NCI-H2227 treated with DMSO at 0.1 percent for 48 hours (cell line): ENCODE measurements around the gene CEP83.
"Not testable (repeated sequence)": the region's sequence is repeated elsewhere in the genome, so short reads cannot be mapped to it uniquely, and the experiment has no call there.

Experiments
- DNase-seq: peaks from one replicate; lab custom pipeline; 2025; lab: John Stamatoyannopoulos, UW

CEP83 gene

GRCh38 chr12:94430304-94430703 is 29.4 kb downstream of the CEP83 start:
- DNase-seq, result no peak

GRCh38 chr12:94429633-94430032 is 30.0 kb downstream of the CEP83 start:
- no peak for DNase-seq

DNA sequence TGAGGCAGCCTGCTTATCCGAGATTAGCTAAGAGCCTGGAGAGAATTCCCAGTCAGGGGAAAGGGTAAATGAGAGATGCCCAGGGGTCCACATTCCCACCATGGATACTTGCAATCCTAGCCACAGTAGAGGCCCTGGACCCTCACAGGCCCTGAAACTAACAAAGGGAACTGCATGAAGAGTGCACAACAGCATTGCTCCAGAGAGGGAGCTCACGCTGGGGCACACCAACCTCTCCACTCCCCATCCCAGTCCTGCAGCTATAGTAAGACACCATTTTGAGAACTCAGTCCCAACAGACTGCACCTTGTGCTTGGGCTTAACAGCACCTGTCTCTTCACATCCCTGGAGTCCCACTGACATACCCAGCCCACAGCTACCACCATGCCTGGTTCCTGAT is 30.5 kb downstream of the CEP83 start:
- DNase-seq, result no peak

- no peak for DNase-seq
Observed at GRCh38 chr12:94427501-94428381, 31.9 kb downstream of the CEP83 start.

DNA sequence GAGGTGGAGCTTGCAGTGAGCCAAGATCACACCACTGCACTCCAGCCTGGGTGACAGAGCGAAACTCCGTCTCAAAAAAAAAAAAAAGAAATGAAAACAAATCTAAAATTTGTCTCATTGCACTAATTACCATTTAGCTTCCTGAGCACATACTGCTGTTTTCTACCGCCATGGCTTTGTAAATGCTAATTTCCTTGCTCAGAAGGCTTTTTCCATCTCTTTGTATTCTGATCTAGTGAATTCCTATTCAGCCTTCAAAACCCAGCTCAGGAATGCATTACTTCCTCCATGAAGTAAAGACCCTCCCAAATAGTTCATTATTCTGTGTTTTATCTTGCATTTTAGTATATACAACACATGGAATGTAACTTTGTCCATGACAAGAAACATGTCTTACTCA is 33.6 kb downstream of the CEP83 start:
- DNase-seq, result no peak

DNA sequence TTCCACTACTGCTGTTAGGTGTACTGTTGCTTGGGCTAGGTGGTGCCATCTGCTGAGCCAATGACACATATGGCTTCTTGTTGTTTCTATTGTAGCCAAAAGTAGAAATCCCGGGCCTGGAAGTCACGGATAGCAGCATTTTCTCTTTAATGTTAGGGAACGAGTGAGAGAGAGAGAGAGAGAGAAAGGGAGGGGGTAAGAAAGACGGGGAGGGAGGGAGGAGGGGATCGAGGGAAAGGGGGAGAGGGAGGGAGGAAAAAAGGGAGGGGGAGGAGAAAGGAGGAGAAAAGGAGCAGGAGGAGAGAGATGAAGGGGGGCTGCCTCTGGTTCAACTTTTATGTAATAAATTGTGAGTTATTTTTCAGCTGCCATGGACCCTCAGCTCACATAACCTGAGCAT is 34.8 kb downstream of the CEP83 start:
- not testable (repeated sequence) for DNase-seq

GRCh38 chr12:94421868-94422740 is 37.6 kb downstream of the CEP83 start:
- no peak for DNase-seq

DNA sequence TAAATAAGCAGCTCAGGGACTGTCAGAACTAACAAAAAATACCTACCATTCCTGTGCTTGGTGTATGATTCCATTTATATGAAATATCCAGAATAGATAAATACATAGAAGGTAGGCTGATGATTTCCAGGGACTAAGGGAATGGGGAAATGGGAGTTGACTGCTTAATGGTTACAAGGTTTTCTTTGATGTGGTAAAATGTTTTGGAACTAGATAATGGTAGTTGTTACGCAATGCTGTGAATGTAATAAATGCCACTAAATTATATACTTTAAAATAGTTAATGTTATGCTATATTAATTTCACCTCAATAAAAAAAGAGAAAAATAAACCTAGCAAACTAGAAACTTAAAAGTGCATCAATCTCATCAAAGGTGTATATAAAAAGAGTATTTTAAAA is 41.1 kb downstream of the CEP83 start:
- DNase-seq, result no peak

DNA sequence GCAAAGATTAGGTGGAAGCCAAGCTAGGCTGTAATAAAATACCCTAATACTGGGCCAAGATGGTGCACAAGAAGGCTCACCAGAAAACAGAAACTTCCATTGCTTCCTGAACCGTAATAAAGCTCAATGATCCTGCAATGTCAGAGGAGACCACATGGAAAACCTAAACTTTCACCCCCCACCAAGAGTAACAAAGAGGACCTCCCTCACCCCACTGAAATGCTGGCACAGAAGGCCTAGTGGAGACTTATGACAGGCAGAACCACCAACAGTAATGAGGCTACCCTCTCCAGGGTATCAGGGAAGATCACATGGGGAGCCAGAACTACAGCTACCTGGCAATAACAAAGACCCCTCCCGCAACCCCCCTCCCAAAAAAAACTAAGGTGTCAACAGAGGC is 43.1 kb downstream of the CEP83 start:
- DNase-seq, result no peak

DNA sequence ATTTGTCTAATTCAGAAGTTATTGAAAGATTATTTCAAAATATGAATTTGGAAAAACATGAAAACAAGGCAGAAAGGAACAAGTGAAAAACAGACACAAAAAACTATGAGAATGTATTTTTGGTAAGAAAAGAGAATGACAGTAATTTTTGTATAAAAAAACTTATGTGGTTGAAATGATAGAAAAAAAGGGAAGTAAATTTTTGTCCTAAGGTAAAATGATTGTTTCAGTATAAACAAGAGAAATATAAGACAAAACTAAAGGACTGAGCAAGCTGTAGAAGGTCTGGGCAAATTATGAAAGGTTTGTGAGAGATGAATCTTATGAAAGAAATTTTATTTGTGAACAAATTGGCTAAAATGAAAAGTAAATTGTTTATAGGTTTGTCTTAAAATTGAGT is 44.6 kb downstream of the CEP83 start:
- no peak for DNase-seq

GRCh38 chr12:94405413-94406116 is 54.1 kb downstream of the CEP83 start:
- no peak for DNase-seq

DNA sequence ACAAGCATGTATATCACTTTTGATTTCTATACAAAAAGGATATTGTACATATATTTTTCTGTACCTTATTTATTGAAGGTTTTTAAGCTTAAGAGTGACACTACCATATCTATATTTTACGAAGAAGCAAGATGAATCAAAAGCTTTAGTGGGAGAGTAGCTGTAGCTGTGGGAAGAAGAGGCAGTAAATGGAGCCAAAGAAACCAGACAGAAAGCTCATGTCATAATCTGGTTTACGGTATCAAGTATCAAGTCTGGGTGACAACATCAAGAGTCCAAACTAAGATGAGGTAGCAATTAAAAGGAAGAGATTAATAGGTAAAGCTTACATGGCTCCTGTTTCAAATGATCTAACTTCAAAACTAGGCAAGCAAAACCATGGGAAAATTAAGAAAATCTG is 54.8 kb downstream of the CEP83 start:
- DNase-seq, result no peak

- no peak for DNase-seq
Observed at GRCh38 chr12:94401326-94401725, 58.3 kb downstream of the CEP83 start.

GRCh38 chr12:94398685-94399084 is 61.0 kb downstream of the CEP83 start:
- not testable (repeated sequence) for DNase-seq

DNA sequence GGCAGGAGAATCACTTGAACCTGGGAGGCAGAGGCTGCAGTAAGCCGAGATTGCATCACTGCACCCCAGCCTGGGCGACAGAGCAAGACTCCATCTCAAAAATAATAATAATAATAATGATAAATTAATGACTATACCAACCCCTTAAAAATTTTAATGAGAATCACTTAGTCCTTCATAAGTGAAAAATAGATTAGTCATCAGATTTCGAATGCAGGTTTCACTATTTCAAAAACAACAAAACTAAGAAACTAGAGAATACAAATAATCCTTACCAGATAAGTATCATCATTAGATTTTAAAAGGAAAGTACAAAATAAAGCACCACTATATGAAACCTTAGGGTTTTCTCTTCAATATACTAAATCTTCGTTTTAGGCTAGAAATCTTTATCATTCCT is 62.3 kb downstream of the CEP83 start:
- no peak for DNase-seq

DNA sequence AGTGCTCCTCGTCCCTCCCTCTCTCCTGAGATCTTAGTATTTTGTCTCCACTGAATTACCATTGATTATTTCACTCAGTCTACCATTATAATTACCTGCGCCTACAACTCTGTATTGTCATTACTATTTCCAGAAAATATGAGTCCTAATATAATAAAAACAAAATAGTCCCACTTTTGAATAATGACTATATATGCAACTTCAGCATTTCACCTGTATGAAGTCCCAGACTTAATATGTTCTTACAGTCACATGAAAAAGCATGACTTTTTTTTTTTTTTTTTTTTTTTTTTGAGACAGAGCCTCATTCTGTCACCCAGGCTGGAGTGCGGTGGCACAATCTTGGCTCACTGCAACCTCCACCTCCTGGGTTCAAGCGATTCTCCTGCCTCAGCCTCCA is 63.7 kb downstream of the CEP83 start:
- DNase-seq, result not testable (repeated sequence)

GRCh38 chr12:94390130-94390485 is 69.6 kb downstream of the CEP83 start:
- DNase-seq, result no peak

DNA sequence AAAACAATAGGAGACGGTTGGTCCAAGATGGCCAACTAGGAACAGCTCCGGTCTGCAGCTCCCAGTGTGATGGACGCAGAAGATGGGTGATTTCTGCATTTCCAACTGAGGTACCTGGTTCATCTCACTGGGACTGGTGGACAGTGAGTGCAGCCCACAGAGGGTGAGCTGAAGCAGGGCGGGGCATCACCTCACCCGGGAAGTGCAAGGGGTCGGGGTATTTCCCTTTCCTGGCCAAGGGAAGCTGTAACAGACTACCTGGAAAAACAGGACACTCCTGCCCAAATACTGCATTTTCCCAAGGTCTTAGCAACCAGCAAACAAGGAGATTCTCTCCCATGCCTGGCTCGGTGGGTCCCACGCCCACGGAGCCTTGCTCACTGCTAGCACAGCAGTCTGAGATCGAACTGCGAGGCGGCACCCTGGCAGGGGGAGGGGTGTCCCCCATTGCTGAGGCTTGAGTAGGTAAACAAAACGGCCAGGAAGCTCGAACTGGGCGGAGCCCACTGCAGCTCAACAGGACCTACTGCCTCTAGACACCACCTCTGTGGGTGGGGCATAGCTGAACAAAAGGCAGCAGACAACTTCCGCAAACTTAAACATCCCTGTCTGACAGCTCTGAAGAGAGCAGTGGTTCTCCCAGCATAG is 70.1 kb downstream of the CEP83 start:
- DNase-seq, result not testable (repeated sequence)

GRCh38 chr12:94386422-94386821 is 73.2 kb downstream of the CEP83 start:
- no peak for DNase-seq

GRCh38 chr12:94384030-94384429 is 75.6 kb downstream of the CEP83 start:
- DNase-seq, result no peak

GRCh38 chr12:94380507-94380906 is 79.2 kb downstream of the CEP83 start:
- DNase-seq, result no peak
